ENCODE data around the gene CACNG4. TPM values are rescaled to one million over a fixed set of nuclear protein-coding genes. Genes with fewer than 3 reads are reported as not detected.

Gene CACNG4
- polyA plus RNA-seq, 2 of the 4 experiments (the other 2 are of a cell fraction): 6.2 to 10.2 TPM

- H3K27ac ChIP-seq: no peak overlapping the region
- H3K4me2 ChIP-seq: no peak overlapping the region
- ChIA-PET POLR2A (no interaction called here), CTCF (interaction anchor here (0.8 to 4.7 kb wide), 4 partner anchors 9 to 62 kb away, joined by 3 to 22 read pairs (median 4); no protein-coding TSS in a partner anchor)
- no peak for TF ChIP-seq ESRRA (IDR thresholded peaks at IDR 0.05; ENCODE audit: borderline replicate concordance, low read length)
- TF ChIP-seq RFX5 (IDR thresholded peaks at IDR 0.05): no peak
- no peak for TF ChIP-seq HMGXB4 (CRISPR knock-in tag; IDR thresholded peaks at IDR 0.05; ENCODE audit: borderline replicate concordance)
- no peak for TF ChIP-seq KDM1A (IDR thresholded peaks at IDR 0.05; ENCODE audit: low read depth)
- H3K4me3 ChIP-seq: no peak overlapping the region
- H3K9me3 ChIP-seq: peaks cover 7% of the 10 kb centered on the region; the same call in 1 of the 3 replicates
- ATAC-seq (no peak), FAIRE-seq (no peak), DNase-seq (ENCODE audit: low read depth in 1 of 2, low spot score in 1 of 2) (no peak)
- no peaks in the 10 kb centered on the region for H3K4me1 ChIP-seq
- 45% methylated on average over 2 of the region's 2 CpGs for WGBS (ENCODE audit: missing lambda C conversion rate)
Measured at GRCh38 chr17:66934040-66934439, 30.5 kb upstream of the CACNG4 start.

- no peak overlapping the region for H3K4me3 ChIP-seq
- H3K4me2 ChIP-seq: no peak overlapping the region
- DNase-seq (ENCODE audit: low read depth in 1 of 2, low spot score in 1 of 2) (no peak), FAIRE-seq (peak; percentile 54), ATAC-seq (no peak)
- ChIA-PET POLR2A (interaction anchor here (0.7 kb wide), 1 partner anchor 273 kb away, joined by 4 read pairs; no protein-coding TSS in a partner anchor), CTCF (no interaction called here)
- no peak for TF ChIP-seq JUNB (IDR thresholded peaks at IDR 0.05)
- TF ChIP-seq BHLHE40 (IDR thresholded peaks at IDR 0.05; ENCODE audit: low read depth, low read length): no peak
- no peak for TF ChIP-seq CEBPB (IDR thresholded peaks at IDR 0.05)
- TF ChIP-seq ELK1 (IDR thresholded peaks at IDR 0.05; ENCODE audit: low read depth, low read length): no peak
- no peak for TF ChIP-seq RCOR1 (IDR thresholded peaks at IDR 0.05; ENCODE audit: low read depth, low read length)
- no peak for TF ChIP-seq FOSL2 (IDR thresholded peaks at IDR 0.05)
- no peak for TF ChIP-seq FOSL2 (CRISPR knock-in tag; IDR thresholded peaks at IDR 0.05)
- no peak for TF ChIP-seq ZC3H11A (IDR thresholded peaks at IDR 0.05)
- TF ChIP-seq MAFK (IDR thresholded peaks at IDR 0.05; ENCODE audit: partially characterized antibody): no peak
- TF ChIP-seq JUN (IDR thresholded peaks at IDR 0.05): no peak
- TF ChIP-seq CHD2 (IDR thresholded peaks at IDR 0.05; ENCODE audit: low read length, partially characterized antibody): no peak
- TF ChIP-seq CTCF (IDR thresholded peaks at IDR 0.05): no peak
- no peak for TF ChIP-seq HOXA7 (CRISPR knock-in tag; IDR thresholded peaks at IDR 0.05)
- TF ChIP-seq ZFP36 (IDR thresholded peaks at IDR 0.05; ENCODE audit: borderline replicate concordance, partially characterized antibody): no peak
- no peak for TF ChIP-seq RARB (CRISPR knock-in tag; IDR thresholded peaks at IDR 0.05)
- TF ChIP-seq E2F6 (IDR thresholded peaks at IDR 0.05; ENCODE audit: borderline replicate concordance, low read depth): no peak
- TF ChIP-seq TFCP2L1 (CRISPR knock-in tag; IDR thresholded peaks at IDR 0.05): no peak
- TF ChIP-seq EHMT2 (IDR thresholded peaks at IDR 0.05; ENCODE audit: low read depth): no peak
- no peak for TF ChIP-seq ESRRA (IDR thresholded peaks at IDR 0.05; ENCODE audit: borderline replicate concordance, low read length)
- 18% methylated on average over 2 of the region's 2 CpGs for WGBS (ENCODE audit: missing lambda C conversion rate)
- H3K4me1 ChIP-seq: peaks cover 4% of the 10 kb centered on the region; the same call in 1 of the 3 replicates
- H3K27ac ChIP-seq: no peak overlapping the region
- H3K9me3 ChIP-seq: peaks cover 7% of the 10 kb centered on the region; the same call in 1 of the 3 replicates
Measured at GRCh38 chr17:66935717-66936116, 28.8 kb upstream of the CACNG4 start.

Data from A549 (cell line).